SK-N-SH (cell line): Measurements from ENCODE around the gene NTSR1.
A peak's percentile ranks its signal among the peaks of the same experiment; 100 is the strongest.

ENCODE experiments used
- CTCF ChIP-seq: fragments of 200-600 bp; sonication (generic); IDR thresholded peaks from 2 replicates; pipeline ENCODE4 v1.6.1; 2017; ENCODE audit warnings: antibody characterized with exemption, mild to moderate bottlenecking, moderate library complexity
- IRF3 ChIP-seq: fragments of 150-350 bp; IDR thresholded peaks from 2 replicates; pipeline ENCODE4 v1.6.1; 2016; ENCODE audit warnings: mild to moderate bottlenecking, low read depth, low read length
- MAX ChIP-seq: IDR thresholded peaks from 2 replicates; pipeline ENCODE4 v1.4.0; 2012; ENCODE audit warnings: low read depth
- POLR2AphosphoS5 ChIP-seq: IDR thresholded peaks from 2 replicates; pipeline ENCODE4 v1.6.1; 2012; ENCODE audit warnings: low read depth, low read length
- REST ChIP-seq: IDR thresholded peaks from 2 replicates; pipeline ENCODE4 v1.6.1; 2012; ENCODE audit warnings: mild to moderate bottlenecking, low read depth, low read length, moderate library complexity
- SIN3A ChIP-seq: IDR thresholded peaks from 2 replicates; pipeline ENCODE4 v1.6.1; 2012; ENCODE audit warnings: low read depth, mild to moderate bottlenecking, low read length, moderate library complexity, borderline replicate concordance
- SMC3 ChIP-seq: IDR thresholded peaks from 2 replicates; pipeline ENCODE4 v1.6.1; 2012; ENCODE audit warnings: low read depth, low read length, improper control_type of control experiment
- TAF1 ChIP-seq: IDR thresholded peaks from 2 replicates; pipeline ENCODE4 v1.6.1; 2012; ENCODE audit warnings: low read depth, mild to moderate bottlenecking, low read length, moderate library complexity, borderline replicate concordance
- TCF12 ChIP-seq: IDR thresholded peaks from 2 replicates; pipeline ENCODE4 v1.4.0; 2012
- USF2 ChIP-seq: fragments of 150-350 bp; IDR thresholded peaks from 2 replicates; pipeline ENCODE4 v1.6.1; 2017; ENCODE audit warnings: antibody characterized with exemption, low read length, low read depth, borderline replicate concordance

- TF ChIP-seq IRF3 (no peak), REST (no peak), CTCF (no peak), POLR2AphosphoS5 (no peak), SMC3 (no peak), SIN3A (no peak), MAX (0 out of 2 replicates have a peak, but pooled peaks have one; percentile 16), USF2 (no peak), TAF1 (no peak), TCF12 (no peak)
Measured at GRCh38 chr20:62805155-62805710, 96.6 kb downstream of the NTSR1 start.
